Hematopoietic multipotent progenitor cell treated with erythropoietin and hydrocortisone succinate and interleukin-3 and kit ligand, for 6 days (in vitro differentiated cells): ENCODE results near the gene FEM1B.

Experiments used
- DNase-seq: peaks from one replicate; pipeline ENCODE4 v3.0.0-alpha.2; 2015

The FEM1B gene

DNA sequence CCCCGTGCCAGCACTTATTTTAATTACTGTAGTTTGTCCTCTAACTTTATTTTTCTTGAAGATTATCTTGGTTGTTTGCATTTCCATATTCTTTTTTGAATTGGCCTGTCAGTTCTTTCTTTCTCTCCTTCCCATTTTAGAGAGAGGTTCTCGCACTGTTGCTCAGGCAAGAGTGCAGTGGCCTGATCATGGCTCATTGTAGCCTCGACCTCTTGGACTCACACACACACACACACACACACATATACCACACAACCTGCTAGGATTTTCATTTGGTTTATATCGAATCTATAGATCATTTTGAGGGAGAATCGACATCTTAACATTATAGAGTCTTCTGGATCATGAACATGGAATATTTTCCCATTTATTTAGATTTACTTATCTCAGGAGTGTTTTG lies 8.7 kb downstream of the FEM1B start:
- DNase-seq, result no peak

DNA sequence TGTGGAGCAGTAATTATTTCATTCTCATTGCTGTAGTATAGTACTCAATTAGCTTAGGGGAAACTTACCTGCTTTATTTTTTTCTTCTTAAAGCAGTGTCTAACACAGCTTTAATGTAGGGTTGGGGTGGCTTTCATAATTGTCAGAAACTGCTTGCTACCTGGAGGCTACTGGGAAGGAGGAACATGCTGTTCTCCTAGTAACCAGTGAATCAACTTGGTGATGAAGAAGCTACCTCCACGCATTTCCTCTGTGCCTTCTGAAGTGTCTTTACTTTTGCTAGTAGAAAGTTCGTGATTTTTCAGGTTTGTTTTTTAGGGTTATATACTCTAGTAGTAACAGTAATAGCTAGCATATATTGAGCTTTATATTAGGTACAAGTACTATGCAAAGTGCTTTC lies 11.5 kb downstream of the FEM1B start:
- DNase-seq, result no peak

DNA sequence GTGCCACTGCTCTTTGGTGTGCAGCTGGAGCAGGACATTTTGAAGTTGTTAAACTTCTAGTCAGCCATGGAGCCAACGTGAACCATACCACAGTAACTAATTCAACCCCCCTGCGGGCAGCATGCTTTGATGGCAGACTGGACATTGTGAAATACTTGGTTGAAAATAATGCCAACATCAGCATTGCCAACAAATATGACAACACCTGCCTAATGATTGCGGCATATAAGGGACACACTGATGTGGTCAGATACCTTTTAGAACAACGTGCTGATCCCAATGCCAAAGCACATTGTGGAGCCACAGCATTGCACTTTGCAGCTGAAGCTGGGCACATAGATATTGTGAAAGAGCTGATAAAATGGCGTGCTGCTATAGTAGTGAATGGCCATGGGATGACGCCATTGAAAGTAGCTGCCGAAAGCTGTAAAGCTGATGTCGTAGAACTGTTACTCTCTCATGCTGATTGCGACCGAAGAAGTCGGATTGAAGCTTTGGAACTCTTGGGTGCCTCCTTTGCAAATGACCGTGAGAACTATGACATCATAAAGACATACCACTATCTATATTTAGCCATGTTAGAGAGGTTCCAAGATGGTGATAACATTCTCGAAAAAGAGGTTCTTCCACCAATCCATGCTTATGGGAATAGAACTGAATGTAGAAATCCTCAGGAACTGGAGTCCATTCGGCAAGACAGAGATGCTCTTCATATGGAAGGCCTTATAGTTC lies 12.2 kb downstream of the FEM1B start:
- no peak for DNase-seq

DNA sequence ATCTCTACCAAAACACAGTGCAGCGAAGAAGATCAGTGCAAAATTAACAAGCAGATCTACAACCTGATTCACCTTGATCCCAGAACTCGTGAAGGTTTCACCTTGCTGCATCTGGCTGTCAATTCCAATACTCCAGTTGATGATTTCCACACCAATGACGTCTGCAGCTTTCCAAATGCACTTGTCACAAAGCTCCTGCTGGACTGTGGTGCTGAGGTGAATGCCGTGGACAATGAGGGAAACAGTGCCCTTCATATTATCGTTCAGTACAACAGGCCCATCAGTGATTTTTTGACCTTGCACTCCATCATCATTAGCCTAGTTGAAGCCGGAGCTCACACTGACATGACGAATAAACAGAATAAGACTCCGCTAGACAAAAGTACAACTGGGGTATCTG lies 13.2 kb downstream of the FEM1B start:
- no peak for DNase-seq

DNA sequence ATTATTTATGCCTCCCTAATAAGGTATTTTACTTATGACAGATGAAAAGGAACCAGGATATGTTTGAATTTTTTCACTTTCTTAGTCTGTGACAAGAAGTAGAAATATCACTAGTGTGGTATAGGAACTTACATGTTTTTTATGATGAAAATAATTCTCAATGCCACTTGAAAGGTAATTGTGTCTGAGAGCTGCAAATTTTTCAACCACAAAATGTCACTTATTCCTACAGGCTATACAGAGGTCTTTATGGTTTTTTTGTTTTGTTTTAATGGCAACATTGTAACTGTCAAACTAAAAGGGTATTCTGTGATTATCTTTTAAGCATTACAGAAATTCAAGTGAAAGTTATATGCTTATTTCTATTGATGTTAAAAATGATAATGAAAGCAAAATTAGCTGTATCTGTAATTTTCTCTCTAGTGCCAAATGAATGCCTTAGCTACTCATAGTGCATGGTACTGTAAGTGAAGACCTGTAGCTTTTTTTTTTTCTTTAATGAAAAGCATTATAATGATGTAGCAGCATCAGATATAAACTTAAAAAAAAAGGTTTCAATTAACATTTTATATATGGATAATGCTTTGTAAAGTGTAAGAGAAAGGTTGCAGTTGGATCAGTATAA lies 14.7 kb downstream of the FEM1B start:
- no peak for DNase-seq

DNA sequence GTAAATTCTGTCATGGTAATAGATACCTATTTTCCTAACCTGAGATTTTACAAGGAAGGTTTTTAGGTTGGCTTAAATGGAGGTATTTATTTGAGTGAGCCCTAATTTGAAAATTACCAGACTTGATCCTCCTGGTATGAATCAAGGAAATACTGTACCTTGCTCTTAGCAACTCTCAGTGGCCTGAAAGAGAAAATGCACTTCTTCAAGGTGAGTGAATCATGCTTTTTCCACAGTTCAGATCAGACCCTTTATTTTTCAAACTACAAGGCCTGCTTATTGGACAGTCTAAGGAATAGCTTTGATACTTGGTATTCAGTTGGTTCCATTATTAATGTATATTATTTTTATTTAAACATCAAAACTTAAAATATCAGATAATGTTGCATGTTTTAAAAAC lies 15.4 kb downstream of the FEM1B start:
- no peak for DNase-seq

DNA sequence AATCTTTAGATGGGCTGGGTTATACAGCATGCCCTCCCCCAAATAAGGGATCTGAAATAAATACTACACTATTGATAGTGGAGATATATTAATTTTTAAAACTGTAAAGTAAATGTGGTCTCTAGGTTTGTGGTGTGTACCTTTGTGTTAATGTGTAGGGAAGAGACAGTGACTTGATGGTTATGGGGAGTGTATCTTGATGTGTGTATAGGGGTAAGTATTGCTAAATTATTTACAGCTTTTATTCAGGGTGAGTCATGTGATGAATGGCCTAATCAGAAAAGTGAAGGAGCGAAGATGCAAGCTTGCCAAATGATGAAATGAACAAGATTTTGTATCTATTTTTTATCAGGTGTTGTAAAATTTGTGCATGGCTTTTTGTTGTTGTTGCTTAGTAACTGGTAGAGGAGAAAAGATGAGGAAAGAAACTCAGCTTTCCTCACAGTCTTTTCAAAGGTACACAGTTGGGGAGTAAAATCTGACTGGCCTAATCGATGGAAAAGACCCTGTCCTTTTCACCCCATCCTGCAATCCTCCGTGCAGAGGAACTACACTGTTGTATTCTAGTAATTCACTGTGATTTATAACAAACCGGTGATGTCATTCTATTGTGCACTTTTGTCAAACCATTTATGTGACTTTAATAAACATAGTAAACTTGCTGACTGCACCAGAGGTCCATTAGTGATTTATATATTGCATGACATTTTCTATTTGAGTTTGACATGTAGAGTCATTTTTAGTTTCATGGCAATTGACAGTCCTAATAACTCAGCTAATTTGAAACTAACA lies 17.7 kb downstream of the FEM1B start:
- no peak for DNase-seq

DNA sequence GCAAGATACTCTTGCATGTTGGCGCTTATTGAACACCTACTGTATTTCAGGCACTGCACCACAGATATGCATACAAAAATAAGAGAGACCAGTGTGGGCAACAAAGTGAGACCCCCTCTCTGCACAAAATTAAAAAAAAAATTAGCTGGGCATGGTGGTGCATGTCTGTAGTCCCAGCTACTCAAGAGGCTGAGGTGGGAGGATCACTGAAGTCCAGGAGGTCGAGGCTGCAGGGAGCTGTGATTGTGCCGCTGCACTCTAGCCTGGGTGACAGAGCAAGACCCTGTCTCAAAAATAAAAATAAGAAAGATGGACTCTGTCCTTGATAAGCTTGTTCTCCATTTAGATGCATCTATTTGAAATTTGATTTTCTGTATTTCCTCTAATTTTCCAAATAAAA lies 20.8 kb downstream of the FEM1B start:
- DNase-seq, result no peak

DNA sequence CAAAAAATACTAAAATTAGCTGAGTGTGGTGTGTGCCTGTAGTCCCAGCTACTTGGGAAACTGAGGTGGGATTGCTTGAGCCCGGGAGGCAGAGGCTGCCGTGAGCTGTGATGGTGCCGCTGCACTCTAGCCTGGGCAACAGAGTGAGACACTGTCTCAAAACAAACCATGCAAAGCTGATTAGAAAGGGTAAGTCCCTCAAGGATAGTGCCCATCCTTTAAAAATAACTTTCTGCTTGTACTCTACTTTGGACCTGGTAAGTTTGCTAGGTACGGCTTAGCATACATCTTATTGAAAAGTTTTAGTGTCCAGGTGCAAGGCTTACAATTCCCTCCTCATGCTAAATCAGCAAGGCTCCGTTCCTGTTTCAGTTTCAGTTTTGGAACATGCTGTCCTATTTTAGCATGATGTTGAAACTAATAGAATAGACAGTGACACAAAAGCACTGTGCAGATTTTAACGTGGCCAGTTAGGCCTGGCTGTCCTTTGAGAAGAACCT lies 21.4 kb downstream of the FEM1B start:
- peak; percentile 50 for DNase-seq

DNA sequence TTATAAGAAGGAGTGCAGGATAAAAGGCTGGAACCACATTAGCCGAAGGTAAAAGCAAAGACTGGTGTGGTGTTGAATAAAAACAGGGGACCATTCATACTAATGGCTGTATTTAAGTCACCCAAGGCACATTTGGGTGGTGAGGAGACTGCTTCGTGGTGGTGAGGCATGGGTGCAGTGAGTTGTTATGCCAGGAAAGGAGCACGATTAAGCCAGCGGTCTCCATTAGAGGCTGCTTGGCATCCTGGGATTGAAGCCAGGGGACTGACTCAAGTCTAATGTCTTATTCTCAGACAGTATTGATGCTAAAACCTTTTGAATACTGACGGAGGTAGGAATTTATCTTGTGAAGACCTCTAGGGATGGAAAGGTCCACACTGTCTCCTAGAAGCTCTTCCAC lies 21.9 kb downstream of the FEM1B start:
- no peak for DNase-seq

DNA sequence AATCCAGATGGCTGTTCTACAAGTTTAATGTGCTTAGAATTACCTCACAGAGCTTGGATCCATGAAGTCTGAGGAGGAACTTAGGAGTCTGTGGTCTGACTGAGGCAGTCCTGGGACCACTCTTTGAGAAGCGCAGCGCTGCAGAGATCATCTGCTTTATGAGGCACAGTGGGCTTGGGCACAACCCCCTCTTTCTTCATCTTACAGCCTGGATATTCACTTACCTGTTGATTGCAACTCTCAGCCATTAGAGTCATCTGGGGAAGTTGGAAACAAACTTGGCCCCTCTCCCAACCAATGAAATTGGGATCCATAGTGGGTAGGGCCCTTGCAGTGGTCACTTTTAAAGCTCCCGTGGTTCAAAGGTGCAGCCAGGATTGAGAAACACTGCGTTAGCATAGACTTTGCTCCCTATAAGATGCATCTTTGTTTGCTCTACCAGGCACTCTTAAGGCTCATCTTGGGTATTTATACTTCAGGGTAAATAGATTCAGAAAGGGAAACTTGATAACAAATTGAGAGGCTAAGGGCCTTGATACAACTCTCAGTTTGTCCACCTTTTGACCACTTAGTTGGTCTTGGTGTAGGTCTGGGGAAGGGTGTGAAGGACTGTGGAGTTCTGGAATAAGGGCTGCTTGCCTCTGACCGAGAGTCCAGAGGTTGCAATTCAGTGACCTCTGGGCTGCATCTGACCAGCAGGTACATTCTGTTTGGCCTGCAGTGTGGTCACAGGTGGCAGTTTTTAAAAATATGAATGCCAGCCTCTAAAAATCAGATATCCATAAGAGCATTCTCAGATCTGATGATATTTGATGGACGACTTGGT lies 22.8 kb downstream of the FEM1B start:
- no peak for DNase-seq

DNA sequence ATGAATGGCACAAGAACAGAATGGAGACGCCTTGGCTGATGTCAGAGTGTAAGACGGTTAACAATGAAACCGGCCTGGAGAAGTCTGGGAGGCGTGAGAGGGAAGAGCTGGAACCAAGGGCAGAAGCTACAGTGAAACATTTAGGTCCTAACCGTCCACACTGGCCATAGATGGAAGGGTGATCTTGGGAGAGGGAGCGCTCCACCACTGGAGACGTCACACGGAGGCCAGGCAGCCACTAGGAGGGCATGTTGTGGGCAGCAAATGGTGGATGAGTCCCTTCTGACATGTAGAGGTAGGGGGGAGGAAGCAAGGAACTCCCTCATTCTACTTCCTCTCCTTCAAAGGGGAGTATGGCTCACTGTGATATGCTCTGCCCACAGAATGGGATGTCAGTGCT lies 23.8 kb downstream of the FEM1B start:
- peak; percentile 14 for DNase-seq

DNA sequence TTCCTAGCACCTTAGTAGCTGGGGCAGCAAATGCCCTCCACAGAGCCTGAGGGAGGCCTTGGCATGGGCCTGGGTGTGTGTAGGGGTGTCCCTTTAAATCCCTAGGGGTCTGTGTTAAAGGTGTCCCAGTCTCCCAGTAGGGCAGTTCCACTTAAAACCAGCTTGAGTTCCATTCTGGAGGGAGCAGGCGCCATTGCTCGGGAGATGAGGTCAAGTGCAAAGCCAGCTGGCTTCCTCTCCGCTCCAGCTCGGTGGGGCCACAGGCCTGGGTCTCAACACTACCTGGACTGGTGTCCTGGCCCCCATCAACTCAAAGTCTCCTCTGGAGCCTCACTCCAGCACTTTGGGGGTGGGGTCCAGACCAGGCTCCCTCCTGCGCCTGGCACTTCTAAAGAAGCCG lies 25.2 kb downstream of the FEM1B start:
- DNase-seq, result no peak

DNA sequence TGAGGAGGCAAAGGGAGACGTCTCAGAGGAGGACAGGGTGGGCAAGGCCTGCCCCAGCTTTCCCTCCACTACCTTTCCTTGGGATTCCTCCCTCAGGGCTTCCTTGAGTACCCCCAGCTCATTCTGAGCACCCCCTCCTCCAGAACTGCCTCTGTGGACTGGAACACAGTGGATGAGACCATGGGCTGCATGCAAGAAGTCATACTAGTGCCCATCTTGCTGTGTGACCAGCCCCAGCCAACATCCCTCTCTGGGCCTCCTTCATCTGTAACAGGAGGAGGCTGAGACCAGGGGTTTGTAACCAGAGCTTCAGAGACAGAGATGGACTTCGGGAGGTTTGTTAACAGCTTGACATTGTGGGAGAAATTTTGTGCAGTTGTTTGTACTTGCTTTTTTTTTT lies 25.6 kb downstream of the FEM1B start:
- DNase-seq, result no peak

DNA sequence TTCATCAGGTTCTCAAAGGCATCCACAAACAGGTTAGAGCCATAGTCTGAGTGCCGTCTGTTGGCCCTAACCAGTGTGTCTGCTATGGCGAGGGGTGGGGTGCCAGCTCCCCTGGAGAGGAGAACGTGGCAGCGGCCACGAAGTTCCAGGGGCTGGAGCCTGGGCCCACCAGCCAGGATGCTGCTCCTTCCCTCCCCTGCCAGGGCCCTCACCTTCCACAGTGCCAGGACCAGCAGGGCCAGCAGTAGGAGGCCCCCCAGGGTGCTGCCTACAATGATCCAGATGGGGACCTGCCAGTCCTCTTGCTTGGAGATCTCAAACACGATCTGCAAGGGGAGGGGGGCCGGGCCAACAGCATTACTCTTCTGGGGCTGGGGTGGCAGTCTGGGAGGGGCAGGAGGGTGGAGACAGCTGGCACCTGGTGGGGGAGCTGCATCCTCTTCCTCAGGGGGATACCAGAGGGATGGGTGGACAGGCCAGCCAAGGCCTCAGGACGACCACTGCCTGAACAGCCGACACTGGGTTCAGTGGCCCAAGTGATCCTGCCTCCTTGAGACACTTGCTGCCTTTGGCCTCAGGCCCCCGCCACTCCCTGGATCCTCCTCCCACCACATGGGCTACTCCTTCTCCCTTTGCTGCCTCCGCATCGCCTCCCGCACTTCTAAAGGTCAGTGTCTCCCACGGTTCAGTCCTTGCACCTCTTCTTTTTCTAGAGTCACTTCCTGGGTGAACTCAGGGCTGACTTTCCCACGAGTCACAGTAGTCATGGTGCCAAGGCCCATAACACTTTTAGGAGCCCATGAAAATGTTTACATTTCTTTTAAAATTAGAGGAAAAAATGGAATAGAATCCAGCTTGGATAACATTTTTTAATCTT lies 26.3 kb downstream of the FEM1B start:
- DNase-seq, result no peak

DNA sequence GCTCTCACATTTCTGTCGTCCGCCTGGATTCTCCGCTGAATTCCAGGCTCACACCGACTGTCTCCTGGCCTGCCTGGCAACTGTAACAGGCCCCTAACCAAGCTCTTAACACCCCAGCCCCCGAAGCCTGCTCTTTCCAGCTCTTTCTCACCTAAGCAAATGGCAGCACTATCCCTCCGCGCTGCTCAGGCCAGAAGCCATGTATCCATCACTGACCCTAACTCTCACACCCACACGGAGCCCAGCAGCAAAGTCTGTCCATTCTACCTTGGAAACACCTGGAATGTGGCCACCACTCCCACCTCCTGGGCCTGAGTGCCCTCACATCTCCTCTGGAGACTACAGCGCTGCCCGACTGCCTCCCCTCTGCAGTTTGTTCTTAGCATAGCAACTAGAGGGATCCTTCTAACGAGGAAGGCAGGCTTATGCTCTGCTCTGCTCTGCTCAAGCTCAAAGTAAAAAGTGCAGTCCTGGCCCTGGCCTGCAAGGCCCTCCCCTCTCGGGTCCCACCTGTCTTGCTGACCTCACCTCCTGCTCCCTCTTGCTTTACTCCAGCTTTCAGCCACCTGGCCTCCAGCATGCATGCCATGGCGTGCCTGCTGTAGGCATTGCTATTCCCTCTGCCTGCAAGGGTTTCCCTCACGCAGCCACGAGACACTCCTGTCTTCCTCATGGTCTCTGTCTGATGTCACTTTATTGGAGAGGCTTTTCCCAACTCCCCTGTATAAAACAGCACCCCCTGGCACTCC lies 27.2 kb downstream of the FEM1B start:
- no peak for DNase-seq

DNA sequence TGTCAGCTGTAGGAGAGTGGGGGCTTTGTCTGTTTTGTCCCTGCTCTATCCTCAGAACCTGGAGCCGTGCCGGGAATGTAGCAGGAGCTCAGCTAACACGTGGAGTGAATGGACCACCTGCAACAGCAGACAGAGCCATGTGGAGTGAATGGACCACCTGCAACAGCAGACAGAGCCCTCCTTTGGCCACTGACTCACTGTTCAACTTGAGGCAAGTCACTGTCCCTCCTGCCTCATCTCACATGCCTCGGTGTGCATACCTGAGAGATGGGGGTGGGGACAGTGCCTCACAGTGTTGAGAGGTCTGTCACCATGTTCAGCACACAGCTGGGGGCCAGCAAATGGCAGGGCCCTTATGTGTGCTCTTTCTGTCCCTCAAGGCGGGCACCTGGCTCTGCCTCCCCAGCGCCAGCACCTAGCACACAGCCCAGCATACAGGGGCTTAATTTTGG lies 27.9 kb downstream of the FEM1B start:
- no peak for DNase-seq

DNA sequence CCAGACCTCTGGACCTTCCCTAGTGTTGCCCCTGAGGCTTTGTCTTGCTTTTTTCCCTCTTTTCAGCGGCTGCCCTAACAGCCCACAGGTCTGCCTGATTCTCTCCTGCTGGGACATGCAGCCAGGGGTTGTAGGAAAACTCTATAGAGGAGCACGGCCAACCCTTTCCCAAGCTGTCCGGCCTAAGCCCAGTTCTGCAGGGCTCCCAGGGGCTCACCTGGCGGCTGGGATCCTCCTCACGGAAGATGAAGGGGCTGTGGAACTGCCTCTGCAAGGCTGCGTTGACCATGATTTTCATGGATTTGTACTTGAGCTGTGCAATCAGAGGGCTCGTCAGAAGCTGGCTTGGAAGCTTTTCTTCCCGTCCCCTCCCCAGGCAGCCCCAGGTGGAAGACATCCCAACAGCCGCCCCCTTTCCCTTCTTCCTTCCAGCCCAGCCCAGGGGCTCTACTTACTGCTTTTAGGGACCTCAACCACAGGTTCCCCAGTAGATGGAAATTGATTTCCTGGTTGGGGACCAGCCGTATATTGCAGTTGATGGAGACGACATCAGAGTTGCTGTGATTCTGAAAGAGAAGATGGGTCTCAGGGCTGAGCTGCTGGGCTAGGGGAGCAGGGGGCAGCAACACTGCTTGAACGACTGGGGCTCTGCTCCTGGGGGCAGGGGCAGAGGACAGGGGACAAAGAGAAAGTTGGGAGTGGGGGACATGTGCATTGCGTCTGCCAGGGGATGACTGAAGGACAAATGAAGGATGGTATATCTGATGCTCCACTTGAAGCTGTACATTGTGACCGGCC lies 29.8 kb downstream of the FEM1B start:
- DNase-seq, result no peak

DNA sequence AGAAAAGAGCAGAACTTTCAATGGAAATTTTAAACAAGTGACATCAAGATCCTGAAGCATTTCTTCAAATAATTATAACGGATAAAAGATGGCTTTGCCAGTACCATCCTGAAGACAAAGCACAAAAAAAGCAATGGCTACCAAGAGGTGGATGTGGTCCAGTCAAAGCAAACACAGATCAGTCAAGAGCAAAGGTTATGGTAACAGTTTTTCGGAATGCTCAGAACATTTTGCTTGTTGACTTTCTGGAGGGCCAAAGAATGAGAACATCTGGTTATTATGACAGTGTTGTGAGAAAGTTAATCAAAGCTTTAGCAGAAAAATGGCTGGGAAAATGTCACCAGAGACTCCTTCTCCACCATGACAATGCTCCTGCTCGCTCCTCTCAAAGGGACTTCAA lies 31.5 kb downstream of the FEM1B start:
- no peak for DNase-seq

DNA sequence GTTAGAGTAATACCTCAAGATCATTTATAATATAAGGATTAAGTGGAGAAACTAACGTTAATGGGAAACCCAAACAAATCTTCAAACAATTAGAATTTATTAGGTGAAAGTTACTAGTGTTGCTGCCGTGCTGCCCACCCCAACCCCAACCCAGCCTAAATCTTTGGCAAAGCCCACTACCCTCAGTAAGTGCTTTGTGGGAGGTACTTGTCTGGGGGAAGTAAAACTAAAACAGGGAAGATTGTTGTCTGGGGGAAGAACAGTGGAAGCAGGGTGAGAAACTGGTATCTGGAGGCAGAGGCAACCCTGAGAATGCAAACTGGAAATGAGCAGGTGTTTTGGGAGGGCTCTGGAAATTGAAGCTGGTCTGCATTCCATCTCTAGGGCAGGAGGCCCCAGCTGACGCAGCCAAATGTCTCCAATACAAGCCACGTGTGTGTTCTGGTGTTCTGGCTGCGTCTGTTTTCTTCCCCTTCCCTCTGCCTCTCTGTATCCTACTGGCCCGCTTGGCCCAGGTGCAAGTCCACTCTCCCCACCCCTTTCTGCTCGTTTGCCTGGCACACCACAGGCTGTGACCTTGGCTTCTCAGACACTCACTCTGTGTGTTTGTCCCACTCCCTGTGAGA lies 32.7 kb downstream of the FEM1B start:
- no peak for DNase-seq
